Spleen (tissue), 7 donors: ENCODE measurements around the gene CFAP45.

ENCODE experiments used
- CTCF ChIP-seq, 11 experiments: fragments of 200-600 bp in 7 of 11; fragments of 450-650 bp in 4 of 11; sonication (generic) in 4 of 11; IDR thresholded peaks in 8 of 11; conservative IDR thresholded peaks in 3 of 11; 1 replicate in 7 of 11; 2 replicates in 4 of 11; pipeline versions ENCODE4 v1.4.0 to v1.8.0; 2016 to 2021; ENCODE audit warnings: antibody characterized with exemption in 11 of 11, inconsistent platforms in 4 of 11, mild to moderate bottlenecking in 1 of 11
- POLR2AphosphoS5 ChIP-seq, 3 donors: sonication (generic); formaldehyde crosslinking; IDR thresholded peaks; one replicate each; pipeline ENCODE4 v1.5.1; 2017; ENCODE audit warnings: antibody characterized with exemption in 3 of 3
- donor health status: DM: no; HTN: no; CAD: no; lungs with moderate emphysema.
- donor health status: DM: no; HTN: no; CAD: no.
- donor health status: DM: no; HTN: no; CAD: no.

GRCh38 chr1:159915571-159916241, 15.7 kb upstream of the CFAP45 start:
- TF ChIP-seq CTCF (IDR thresholded peaks at IDR 0.05 in 8 of 11, conservative IDR thresholded peaks at IDR 0.05 in 3 of 11) (no peak), POLR2AphosphoS5 (IDR thresholded peaks at IDR 0.05) (peak in 2 of 3 donors; percentile 22 to 66)
